Measurements from ENCODE around the gene ALKBH7. TPM values are rescaled to one million over a fixed set of nuclear protein-coding genes. Genes with fewer than 3 reads are reported as not detected.
A peak's percentile ranks its signal among the peaks of the same experiment; 100 is the strongest.
"Not testable (repeated sequence)": the region's sequence is repeated elsewhere in the genome, so short reads cannot be mapped to it uniquely, and the experiment has no call there.

ALKBH7 gene
- total RNA-seq, 1 donor from 2014 or later, result 68.8 TPM

DNA sequence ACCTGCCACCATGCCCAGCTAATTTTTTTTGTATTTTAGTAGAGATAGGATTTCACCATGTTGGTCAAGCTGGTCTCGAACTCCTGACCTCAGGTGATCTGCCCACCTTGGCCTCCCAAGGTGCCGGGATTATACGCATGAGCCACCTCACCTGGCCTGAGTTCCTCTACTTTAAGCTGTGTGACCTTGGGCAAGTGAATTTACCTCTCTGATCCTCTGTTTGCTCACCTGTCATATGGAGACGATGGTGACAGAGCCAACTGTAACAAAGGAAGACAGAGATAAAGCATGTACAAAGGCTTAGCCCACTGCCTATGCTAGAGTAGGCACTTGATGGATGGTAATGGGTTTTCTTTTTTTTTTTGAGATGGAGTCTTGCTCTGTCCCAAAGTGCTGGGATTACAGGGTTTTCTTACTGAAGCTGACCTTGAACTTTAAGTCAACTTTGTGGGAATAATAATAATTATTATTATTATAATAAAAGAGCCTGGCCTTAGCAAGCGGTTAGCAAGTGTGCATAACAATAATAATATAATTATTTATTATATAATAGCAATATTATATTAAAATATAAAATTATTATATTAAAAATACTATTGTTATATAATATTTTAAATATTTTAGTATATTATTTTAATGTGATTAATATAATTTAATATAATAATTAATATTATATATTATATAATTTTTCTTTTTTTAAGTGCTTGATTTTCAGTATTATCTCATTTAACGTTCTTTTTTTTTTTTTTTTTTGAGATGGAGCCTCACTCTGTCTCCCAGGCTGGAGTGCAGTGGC lies 37.9 kb upstream of the ALKBH7 start:
- DNase-seq (ENCODE audit: low read depth, low spot score), result no peak
- no peaks in the 10 kb centered on the region for H3K27me3 Mint-ChIP-seq (ENCODE audit: low read depth)
- H3K27ac Mint-ChIP-seq (ENCODE audit: unreplicated experiment), result no peak overlapping the region
- no peaks in the 10 kb centered on the region for H3K36me3 Mint-ChIP-seq (ENCODE audit: low read depth)
- H3K4me3 Mint-ChIP-seq, result no peak overlapping the region
- TF ChIP-seq, protein P1, sequence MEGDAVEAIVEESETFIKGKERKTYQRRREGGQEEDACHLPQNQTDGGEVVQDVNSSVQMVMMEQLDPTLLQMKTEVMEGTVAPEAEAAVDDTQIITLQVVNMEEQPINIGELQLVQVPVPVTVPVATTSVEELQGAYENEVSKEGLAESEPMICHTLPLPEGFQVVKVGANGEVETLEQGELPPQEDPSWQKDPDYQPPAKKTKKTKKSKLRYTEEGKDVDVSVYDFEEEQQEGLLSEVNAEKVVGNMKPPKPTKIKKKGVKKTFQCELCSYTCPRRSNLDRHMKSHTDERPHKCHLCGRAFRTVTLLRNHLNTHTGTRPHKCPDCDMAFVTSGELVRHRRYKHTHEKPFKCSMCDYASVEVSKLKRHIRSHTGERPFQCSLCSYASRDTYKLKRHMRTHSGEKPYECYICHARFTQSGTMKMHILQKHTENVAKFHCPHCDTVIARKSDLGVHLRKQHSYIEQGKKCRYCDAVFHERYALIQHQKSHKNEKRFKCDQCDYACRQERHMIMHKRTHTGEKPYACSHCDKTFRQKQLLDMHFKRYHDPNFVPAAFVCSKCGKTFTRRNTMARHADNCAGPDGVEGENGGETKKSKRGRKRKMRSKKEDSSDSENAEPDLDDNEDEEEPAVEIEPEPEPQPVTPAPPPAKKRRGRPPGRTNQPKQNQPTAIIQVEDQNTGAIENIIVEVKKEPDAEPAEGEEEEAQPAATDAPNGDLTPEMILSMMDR (conservative IDR thresholded peaks at IDR 0.05), result no peak
- H3K9me3 Mint-ChIP-seq, result no peaks in the 10 kb centered on the region
- no peaks in the 10 kb centered on the region for H3K4me1 Mint-ChIP-seq

DNA sequence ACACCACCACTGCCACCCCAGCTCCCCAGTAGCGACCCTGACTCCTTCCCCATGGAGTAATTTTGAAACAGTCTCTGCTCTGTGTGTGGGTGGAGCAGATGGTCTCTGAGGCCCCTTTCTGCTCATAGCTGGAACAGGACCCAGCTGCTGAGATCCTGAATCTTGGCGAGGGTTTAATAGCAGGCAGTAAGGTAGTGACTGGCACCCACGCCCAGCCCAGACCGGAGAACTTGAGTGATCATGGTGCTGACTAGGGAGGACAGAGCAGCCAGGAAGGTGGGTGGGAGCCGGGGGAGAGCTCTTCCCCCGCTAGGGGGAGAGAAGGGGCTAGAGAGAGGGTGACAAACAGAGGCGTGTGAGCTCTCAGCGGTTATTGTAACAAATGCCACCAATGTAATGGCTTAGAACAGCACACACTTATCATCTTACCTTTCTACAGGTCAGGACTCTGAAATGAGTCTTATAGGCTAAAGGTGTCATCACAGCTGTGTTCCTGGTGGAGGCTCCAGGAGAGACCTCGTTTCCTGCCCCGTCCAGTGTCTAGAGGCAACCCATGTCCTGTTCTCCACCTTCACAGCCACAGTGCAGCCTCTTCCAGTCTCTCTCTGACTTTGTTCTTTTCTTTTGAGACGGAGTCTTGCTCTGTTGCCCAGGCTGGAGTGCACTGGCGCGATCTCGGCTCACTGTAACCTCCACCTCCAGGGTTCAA lies 31.9 kb upstream of the ALKBH7 start:
- no peak for DNase-seq (ENCODE audit: low read depth, low spot score)
- Mint-ChIP-seq H3K27ac (ENCODE audit: unreplicated experiment) (peak overlapping the region; percentile 47), H3K27me3 (ENCODE audit: low read depth) (peaks cover 7% of the 10 kb centered on the region), H3K36me3 (ENCODE audit: low read depth) (no peaks in the 10 kb centered on the region), H3K4me3 (no peak overlapping the region), H3K9me3 (no peaks in the 10 kb centered on the region), H3K4me1 (no peaks in the 10 kb centered on the region)
- TF ChIP-seq, protein P1 (conservative IDR thresholded peaks at IDR 0.05), result no peak

- Mint-ChIP-seq H3K27me3 (ENCODE audit: low read depth) (peaks cover 17% of the 10 kb centered on the region), H3K27ac (ENCODE audit: unreplicated experiment) (no peak overlapping the region), H3K4me3 (no peak overlapping the region), H3K9me3 (no peaks in the 10 kb centered on the region), H3K36me3 (ENCODE audit: low read depth) (no peaks in the 10 kb centered on the region), H3K4me1 (no peaks in the 10 kb centered on the region)
- no peak for DNase-seq (ENCODE audit: low read depth, low spot score)
- TF ChIP-seq, protein P1 (conservative IDR thresholded peaks at IDR 0.05), result no peak
Observed at GRCh38 chr19:6343462-6343861, 29.1 kb upstream of the ALKBH7 start.

- H3K27ac Mint-ChIP-seq (ENCODE audit: unreplicated experiment), result not testable (repeated sequence)
Observed at GRCh38 chr19:6349271-6349670, 23.3 kb upstream of the ALKBH7 start.

GRCh38 chr19:6350688-6351087 lies 21.9 kb upstream of the ALKBH7 start:
- Mint-ChIP-seq H3K4me1 (no peaks in the 10 kb centered on the region), H3K4me3 (no peak overlapping the region), H3K27ac (ENCODE audit: unreplicated experiment) (no peak overlapping the region), H3K36me3 (ENCODE audit: low read depth) (no peaks in the 10 kb centered on the region), H3K27me3 (ENCODE audit: low read depth) (peaks cover 21% of the 10 kb centered on the region), H3K9me3 (no peaks in the 10 kb centered on the region)
- DNase-seq (ENCODE audit: low read depth, low spot score), result no peak
- TF ChIP-seq, protein P1 (conservative IDR thresholded peaks at IDR 0.05), result no peak

More at GRCh38 chr19:6349271-6349670, 23.3 kb upstream of the ALKBH7 start:
- H3K9me3 Mint-ChIP-seq; H3K4me3 Mint-ChIP-seq; H3K36me3 Mint-ChIP-seq (ENCODE audit: low read depth); DNase-seq (ENCODE audit: low read depth, low spot score); H3K4me1 Mint-ChIP-seq: not testable (repeated sequence)
- H3K27me3 Mint-ChIP-seq (ENCODE audit: low read depth), result peaks cover 21% of the 10 kb centered on the region

Measured in neural crest cell (in vitro differentiated cells).